ENCODE data around the gene ATRN.

DNA sequence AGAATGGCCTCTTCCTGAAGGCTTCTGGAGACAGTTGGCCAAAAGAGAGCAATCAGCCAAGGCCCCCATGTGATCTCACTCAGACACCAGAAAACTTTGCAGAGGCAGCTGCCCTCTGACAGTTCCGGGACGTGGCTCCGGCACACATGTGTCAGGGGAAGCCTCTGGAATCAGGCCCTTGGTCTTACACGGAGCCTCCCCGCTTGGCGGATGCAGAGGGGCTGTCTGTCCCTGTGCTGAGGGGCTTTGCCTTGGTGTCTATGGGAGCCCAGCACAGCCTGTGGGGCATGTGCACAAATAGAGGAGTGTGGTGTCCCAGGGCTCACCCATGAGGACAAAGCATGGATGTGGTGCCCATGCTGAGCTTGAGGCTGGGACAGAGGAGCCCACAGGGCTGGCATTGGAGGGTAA lies 227.8 kb downstream of the ATRN start:
- no peak for TF ChIP-seq BHLHE40 (IDR thresholded peaks at IDR 0.05; ENCODE audit: borderline replicate concordance)
- no peak for TF ChIP-seq L3MBTL2 (conservative IDR thresholded peaks at IDR 0.05)
- TF ChIP-seq, protein P1, sequence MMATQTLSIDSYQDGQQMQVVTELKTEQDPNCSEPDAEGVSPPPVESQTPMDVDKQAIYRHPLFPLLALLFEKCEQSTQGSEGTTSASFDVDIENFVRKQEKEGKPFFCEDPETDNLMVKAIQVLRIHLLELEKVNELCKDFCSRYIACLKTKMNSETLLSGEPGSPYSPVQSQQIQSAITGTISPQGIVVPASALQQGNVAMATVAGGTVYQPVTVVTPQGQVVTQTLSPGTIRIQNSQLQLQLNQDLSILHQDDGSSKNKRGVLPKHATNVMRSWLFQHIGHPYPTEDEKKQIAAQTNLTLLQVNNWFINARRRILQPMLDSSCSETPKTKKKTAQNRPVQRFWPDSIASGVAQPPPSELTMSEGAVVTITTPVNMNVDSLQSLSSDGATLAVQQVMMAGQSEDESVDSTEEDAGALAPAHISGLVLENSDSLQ (IDR thresholded peaks at IDR 0.05): no peak
- TF ChIP-seq SP1 (IDR thresholded peaks at IDR 0.05): no peak
- TF ChIP-seq HDGF (IDR thresholded peaks at IDR 0.05; ENCODE audit: borderline replicate concordance): no peak
- TF ChIP-seq ELF4 (IDR thresholded peaks at IDR 0.05): no peak
- TF ChIP-seq TARDBP (IDR thresholded peaks at IDR 0.05): no peak
- TF ChIP-seq NFRKB (IDR thresholded peaks at IDR 0.05): no peak
- TF ChIP-seq LEF1 (IDR thresholded peaks at IDR 0.05; ENCODE audit: borderline replicate concordance): no peak
- no peak for TF ChIP-seq FOXA1 (IDR thresholded peaks at IDR 0.05)
- TF ChIP-seq ZNF384 (IDR thresholded peaks at IDR 0.05): no peak
- no peak for TF ChIP-seq FOXM1 (IDR thresholded peaks at IDR 0.05; ENCODE audit: borderline replicate concordance)
